Measurements from ENCODE around the gene LAGE3.

GRCh38 chrX:154432210-154432609 is 46.9 kb downstream of the LAGE3 start:
- TF ChIP-seq CTCF (IDR thresholded peaks at IDR 0.05) (no peak), POLR2A (IDR thresholded peaks at IDR 0.05) (no peak)
